Measurements from ENCODE around the gene NSA2. TPM values are rescaled to one million over a fixed set of nuclear protein-coding genes. Genes with fewer than 3 reads are reported as not detected.

Gene NSA2
- total and polyA plus RNA-seq, 2 of the 13 experiments (the other 11 are each of a cell fraction or from before 2014, with no cell fraction given) = 33.0 to 101 TPM

DNA sequence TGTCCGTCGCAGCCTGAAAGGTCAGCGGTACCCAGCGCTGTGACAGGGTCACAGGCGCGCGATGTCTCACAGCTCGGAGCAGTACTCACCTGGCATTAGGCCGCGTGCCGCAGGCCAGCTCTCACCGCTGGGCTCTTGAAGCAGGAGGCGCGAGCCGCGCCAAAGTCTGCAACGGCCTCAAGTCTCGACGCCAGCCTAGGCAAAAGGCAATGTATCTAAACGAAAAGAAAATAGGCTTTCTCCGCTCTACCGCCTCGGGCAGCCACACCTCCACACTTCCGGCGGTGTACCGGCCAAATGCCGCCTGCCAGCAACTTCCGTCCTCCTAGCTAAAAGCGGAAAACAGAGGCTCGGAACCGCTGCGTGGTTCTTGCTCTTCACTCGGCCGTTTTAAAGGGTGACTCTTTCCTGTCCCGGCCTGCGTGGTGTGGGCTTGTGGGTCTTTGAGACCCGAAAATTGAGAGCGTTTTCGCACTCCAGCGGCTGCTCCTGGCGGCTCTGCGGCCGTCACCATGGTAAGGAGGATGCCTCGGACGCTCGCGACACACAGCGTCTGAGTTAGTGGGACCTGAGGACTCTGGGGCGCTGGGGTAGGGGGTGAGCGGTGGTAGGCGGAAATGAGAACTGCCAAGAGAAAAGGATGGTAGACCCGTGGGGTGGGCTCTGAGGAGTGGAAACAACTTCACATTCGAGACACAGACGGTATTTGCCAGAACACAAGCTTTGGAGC lies at the start of gene NSA2, which contains the start of gene GFM2 (continued):
- TF ChIP-seq IRF9 (CRISPR knock-in tag; IDR thresholded peaks at IDR 0.05; ENCODE audit: borderline replicate concordance) (peak; percentile 96), SIN3A (IDR thresholded peaks at IDR 0.05; ENCODE audit: borderline replicate concordance, low read depth, low read length) (peak; percentile 58; the same call in 1 of the 2 replicates), SOX5 (CRISPR knock-in tag; IDR thresholded peaks at IDR 0.05; ENCODE audit: borderline replicate concordance) (peak; percentile 47; the same call in 1 of the 2 replicates), ZNF484 (CRISPR knock-in tag; IDR thresholded peaks at IDR 0.05; ENCODE audit: borderline replicate concordance, low read depth) (peak; percentile 68; the same call in 1 of the 2 replicates), GABPA (IDR thresholded peaks at IDR 0.05; ENCODE audit: low read depth, low read length) (peak; percentile 98), GABPA (CRISPR knock-in tag; IDR thresholded peaks at IDR 0.05; ENCODE audit: low read depth) (peak; percentile 100), ZHX2 (IDR thresholded peaks at IDR 0.05; ENCODE audit: low read depth) (peak; percentile 84), ZHX2 (CRISPR knock-in tag; IDR thresholded peaks at IDR 0.05; ENCODE audit: borderline replicate concordance) (no peak), ZNF414 (CRISPR knock-in tag; IDR thresholded peaks at IDR 0.05) (0 out of 2 replicates have a peak, but pooled peaks have one; percentile 67), ZNF619 (CRISPR knock-in tag; IDR thresholded peaks at IDR 0.05) (peak; percentile 82; the same call in 1 of the 2 replicates), ZBTB44 (CRISPR knock-in tag; IDR thresholded peaks at IDR 0.05) (peak; percentile 62), ZFP36L1 (CRISPR knock-in tag; IDR thresholded peaks at IDR 0.05) (0 out of 2 replicates have a peak, but pooled peaks have one; percentile 48), SMYD3 (CRISPR knock-in tag; IDR thresholded peaks at IDR 0.05) (peak; percentile 94), RCOR2 (CRISPR knock-in tag; IDR thresholded peaks at IDR 0.05) (no peak)
- TF ChIP-seq, protein P1, sequence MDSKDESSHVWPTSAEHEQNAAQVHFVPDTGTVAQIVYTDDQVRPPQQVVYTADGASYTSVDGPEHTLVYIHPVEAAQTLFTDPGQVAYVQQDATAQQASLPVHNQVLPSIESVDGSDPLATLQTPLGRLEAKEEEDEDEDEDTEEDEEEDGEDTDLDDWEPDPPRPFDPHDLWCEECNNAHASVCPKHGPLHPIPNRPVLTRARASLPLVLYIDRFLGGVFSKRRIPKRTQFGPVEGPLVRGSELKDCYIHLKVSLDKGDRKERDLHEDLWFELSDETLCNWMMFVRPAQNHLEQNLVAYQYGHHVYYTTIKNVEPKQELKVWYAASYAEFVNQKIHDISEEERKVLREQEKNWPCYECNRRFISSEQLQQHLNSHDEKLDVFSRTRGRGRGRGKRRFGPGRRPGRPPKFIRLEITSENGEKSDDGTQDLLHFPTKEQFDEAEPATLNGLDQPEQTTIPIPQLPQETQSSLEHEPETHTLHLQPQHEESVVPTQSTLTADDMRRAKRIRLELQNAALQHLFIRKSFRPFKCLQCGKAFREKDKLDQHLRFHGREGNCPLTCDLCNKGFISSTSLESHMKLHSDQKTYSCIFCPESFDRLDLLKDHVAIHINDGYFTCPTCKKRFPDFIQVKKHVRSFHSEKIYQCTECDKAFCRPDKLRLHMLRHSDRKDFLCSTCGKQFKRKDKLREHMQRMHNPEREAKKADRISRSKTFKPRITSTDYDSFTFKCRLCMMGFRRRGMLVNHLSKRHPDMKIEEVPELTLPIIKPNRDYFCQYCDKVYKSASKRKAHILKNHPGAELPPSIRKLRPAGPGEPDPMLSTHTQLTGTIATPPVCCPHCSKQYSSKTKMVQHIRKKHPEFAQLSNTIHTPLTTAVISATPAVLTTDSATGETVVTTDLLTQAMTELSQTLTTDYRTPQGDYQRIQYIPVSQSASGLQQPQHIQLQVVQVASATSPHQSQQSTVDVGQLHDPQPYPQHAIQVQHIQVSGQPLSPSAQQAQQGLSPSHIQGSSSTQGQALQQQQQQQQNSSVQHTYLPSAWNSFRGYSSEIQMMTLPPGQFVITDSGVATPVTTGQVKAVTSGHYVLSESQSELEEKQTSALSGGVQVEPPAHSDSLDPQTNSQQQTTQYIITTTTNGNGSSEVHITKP (CRISPR knock-in tag; IDR thresholded peaks at IDR 0.05; ENCODE audit: low read depth) = 0 out of 2 replicates have a peak, but pooled peaks have one; percentile 57
